NOMO-1 treated with dmso at 0.1 percent for 144 hours (cell line): Measurements from ENCODE around the gene IRX4.
"Not testable (repeated sequence)": the region's sequence is repeated elsewhere in the genome, so short reads cannot be mapped to it uniquely, and the experiment has no call there.

ENCODE experiments used
- DNase-seq: peaks from one replicate; lab custom pipeline; 2025; ENCODE audit not compliant: unreplicated experiment; lab: John Stamatoyannopoulos, UW

The IRX4 gene

GRCh38 chr5:1879292-1880263 is 3.1 kb downstream of the IRX4 start:
- DNase-seq, result no peak

GRCh38 chr5:1878050-1878849 is 4.5 kb downstream of the IRX4 start:
- DNase-seq, result no peak

DNA sequence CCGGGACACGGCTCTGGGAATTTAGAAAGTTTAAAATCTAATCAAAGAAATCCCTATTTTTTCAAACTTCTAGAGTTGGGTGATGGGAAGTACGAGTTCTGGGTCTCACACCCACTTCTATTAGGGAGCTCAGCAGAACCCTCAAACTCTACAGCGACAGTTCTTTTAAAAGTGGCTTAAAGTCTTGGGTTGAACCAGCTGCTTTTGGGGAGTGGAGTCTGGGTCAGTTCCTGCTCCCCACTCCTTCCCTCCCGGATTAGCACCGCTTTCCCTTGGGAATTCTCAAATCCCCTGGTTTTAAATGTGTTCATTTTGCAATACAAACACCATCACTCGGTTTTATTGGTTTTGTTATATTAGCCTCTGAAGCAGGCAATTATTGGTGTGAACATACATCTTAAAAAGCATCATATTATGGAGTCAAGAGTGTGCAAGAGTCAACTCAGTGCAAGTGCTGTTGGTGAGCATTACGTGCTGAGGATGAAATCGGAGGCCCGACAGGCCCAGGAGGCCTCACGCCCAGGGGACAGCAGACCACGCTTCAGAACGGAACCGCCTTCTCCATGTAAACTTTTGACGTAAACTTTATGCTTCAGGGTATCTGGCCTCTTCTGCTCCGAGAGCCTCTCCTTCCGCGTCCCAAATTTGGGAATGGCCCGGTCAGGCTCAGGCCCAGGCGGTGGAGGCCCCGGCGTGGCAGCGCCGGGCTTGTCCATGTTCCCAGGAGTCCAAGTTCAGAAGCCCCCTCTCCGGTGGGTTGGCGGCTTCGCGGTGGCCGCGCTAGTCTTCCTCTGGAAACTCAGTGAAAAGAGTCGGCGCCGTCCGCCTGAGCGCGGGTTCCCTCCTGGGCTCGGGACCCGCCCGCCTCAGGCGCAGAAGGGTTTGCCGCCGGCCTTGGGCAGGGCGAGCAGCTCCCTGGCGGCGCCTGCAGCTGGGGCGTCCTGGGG is 5.3 kb downstream of the IRX4 start:
- no peak for DNase-seq

DNA sequence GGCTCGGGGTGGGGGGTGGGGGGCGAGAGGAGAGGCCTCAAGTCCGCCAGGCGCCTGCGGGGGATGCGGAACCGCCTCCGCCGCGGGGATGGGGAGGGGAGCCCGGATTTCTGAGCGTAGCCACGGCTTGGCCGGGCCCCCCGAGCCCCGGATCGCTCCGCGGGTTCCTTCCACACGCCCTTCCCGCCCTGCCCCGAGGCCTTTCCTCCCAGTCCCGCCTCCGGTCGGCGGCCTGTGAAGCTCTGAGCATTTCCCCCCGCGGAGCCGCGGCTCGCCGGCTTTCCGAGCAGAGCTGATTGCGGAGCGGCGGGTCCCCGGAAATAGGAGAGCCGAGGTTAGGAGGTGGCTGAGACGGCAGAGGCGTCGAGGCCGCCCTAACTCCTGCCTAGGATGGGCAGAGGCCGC is 6.1 kb downstream of the IRX4 start:
- DNase-seq, result no peak

GRCh38 chr5:1875843-1876659 is 6.7 kb downstream of the IRX4 start:
- no peak for DNase-seq

GRCh38 chr5:1875281-1875842 is 7.4 kb downstream of the IRX4 start:
- DNase-seq, result no peak

DNA sequence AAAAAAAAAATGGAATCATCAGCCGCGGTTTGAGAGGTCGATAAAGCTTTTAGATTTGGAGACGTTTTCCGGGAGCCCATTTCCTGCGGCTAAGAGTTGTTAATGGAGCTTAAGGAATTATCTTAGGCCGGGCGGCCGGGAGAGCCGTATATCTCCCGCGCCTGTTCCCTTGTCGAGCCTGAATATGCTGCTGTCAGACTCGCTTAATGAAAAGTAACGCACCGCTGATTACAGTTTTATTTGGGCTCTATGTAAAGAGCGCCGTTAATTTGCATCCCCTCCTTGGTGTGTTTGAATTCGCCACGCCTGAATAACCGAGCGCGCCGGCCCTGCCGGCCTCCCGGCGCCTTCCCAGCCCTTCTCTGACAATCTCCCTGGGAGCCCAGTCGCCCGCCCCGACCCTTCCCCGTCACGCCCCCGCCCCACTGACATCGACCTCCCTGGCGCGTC is 7.9 kb downstream of the IRX4 start:
- no peak for DNase-seq

GRCh38 chr5:1874348-1874747 is 8.4 kb downstream of the IRX4 start:
- DNase-seq, result no peak

GRCh38 chr5:1873243-1873959 is 9.3 kb downstream of the IRX4 start:
- no peak for DNase-seq

DNA sequence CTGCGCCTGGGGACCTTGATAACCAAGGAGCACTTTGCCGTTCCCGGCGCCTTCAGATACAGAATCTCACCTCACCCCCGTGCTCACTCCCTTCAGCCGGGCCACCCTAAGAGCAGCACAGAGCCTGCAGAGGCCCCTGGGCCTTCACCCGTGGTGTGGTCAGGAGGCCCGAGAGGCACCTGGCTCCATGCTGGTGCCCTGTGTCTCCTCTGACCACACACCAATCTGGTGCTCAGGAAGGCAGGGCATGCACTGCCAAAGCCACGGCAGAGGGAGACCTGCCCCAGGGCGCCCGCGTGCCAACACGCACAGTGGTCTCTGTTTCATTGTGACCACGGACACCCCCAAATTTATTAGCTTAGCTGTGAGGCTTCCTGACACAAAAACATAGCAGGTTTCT is 11.3 kb downstream of the IRX4 start:
- no peak for DNase-seq

- DNase-seq, result not testable (repeated sequence)
Measured at GRCh38 chr5:1870435-1871272, 12.1 kb downstream of the IRX4 start.

GRCh38 chr5:1868886-1869475 is 13.7 kb downstream of the IRX4 start:
- DNase-seq, result no peak

DNA sequence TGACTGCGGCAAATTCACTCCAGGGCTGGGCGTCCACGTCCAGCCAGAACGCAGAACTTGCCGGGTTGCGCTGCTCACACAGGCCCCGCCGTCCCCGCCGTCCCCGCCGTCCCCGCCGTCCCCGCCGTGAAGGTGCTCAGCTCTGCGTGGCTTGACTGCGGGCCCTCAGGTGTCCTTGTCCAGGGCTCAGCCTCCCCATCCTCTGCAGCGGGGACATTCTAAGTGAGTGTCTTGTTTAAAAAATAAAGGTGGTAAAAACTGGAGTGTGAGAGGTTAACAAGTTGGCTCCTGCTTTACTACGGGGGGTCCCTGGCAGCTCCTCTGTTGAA is 14.9 kb downstream of the IRX4 start:
- no peak for DNase-seq

DNA sequence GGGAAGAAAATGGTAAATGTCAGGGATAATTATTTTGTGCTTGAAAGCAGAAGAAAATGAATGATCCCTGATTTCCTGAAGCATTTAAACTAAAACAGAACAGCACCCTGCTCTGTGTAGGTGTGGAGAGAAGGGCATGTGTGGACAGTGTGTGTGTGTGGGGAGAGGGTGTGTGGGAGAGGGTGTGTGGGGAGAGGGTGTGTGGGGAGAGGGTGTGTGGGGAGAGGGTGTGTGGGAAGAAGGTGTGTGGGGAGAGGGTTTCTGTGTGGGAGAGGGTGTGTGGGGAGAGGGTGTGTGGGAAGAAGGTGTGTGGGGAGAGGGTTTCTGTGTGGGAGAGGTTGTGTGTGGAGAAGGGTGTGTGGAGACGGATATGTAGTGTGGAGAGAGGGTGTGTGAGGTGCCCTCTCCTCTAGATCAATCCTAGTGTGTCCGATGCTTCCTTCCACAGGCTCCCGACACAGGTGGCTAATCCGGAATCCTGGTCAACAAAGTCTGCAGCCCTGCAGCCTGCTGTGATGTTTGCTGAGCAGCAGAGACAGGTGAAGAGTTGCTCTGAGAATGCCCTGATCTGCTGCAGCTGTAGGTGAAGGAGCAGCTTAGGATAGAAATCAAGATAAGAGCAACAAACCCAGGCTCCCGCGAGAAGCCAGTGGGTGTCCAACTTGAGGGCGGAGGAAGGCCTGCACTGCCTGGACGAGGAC is 15.5 kb downstream of the IRX4 start:
- no peak for DNase-seq

- no peak for DNase-seq
Measured at GRCh38 chr5:1865948-1866347, 16.8 kb downstream of the IRX4 start.

- DNase-seq, result no peak
Measured at GRCh38 chr5:1865486-1865885, 17.2 kb downstream of the IRX4 start.

- DNase-seq, result no peak
Measured at GRCh38 chr5:1864896-1865440, 17.8 kb downstream of the IRX4 start.
